Suprapubic skin (tissue), 4 donors: ENCODE measurements around the gene GNLY.

ENCODE experiments used
- CTCF ChIP-seq, 2 donors: fragments of 200-600 bp in 1 of 2; fragments of 450-650 bp in 1 of 2; sonication (generic) in 1 of 2; IDR thresholded peaks; one replicate each; pipeline ENCODE4 v1.5.1; 2016 to 2019; ENCODE audit warnings: antibody characterized with exemption in 2 of 2, mild to moderate bottlenecking in 1 of 2, moderate library complexity in 1 of 2
- POLR2A ChIP-seq, 2 donors: fragments of 450-650 bp; IDR thresholded peaks; one replicate each; pipeline ENCODE4 v1.6.1; 2017; ENCODE audit warnings: antibody characterized with exemption in 2 of 2, mild to moderate bottlenecking in 2 of 2, moderate library complexity in 2 of 2
- POLR2AphosphoS5 ChIP-seq, 3 donors: sonication (generic); formaldehyde crosslinking; IDR thresholded peaks; one replicate each; pipeline ENCODE4 v1.6.1; 2017; ENCODE audit warnings: antibody characterized with exemption in 3 of 3

DNA sequence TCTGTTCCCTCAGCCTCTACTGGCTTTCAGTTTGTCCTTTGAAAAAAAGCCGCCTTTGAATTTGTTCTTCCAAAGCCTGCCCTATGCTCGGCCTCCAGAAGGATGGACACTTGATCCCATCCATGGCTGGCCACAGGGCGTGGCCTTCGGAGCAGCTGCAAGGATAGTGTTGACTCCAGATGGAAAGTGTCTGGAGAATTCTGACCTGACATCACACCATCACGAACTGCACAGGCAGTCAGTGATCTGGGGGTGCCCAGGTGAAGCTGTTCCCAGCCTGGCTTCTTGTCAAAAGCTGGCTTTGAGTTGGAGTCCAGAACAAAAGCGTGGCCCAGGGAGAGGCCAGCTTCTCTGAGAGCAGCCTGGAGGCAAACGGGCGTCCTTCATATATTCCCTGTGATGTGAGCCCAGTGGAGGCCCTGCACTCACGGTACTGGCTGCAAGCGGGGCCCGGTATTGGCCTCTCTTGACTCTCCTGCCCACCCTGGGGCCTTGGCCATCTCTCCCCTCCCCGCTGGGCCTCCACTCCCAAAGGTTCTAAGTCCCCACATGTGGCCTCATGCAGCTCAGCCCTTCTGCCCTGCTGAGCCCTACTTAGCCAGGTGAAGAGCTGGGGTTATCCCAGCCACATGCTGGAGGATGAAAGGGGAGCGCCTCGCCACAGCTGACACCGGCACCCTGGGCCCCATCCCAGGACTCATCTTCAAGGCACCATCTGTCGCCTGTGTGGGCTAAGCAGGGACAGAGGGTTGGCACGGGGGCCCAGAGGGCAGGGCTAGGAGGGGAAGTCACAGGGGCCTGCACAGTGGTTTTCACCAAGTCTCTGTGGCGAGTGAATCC is 39.2 kb downstream of the GNLY start:
- TF ChIP-seq CTCF (IDR thresholded peaks at IDR 0.05): no peak
- TF ChIP-seq POLR2A (IDR thresholded peaks at IDR 0.05): no peak
- TF ChIP-seq POLR2AphosphoS5 (IDR thresholded peaks at IDR 0.05): no peak
